IMR-90 (cell line): ENCODE results near the gene DNAJC3.

Experiments
- CEBPB ChIP-seq: IDR thresholded peaks from 2 replicates; pipeline ENCODE4 v1.6.1; 2012; ENCODE audit warnings: low read depth, low read length, improper control_type of control experiment
- ELK1 ChIP-seq: fragments of 150-350 bp; IDR thresholded peaks from 2 replicates; pipeline ENCODE4 v1.6.1; 2016; ENCODE audit warnings: low read depth, mild to moderate bottlenecking, low read length, moderate library complexity, borderline replicate concordance
- FOS ChIP-seq: fragments of 150-350 bp; IDR thresholded peaks from 2 replicates; pipeline ENCODE4 v1.6.1; 2016; ENCODE audit warnings: low read depth, low read length
- MAFK ChIP-seq: IDR thresholded peaks from 2 replicates; pipeline ENCODE4 v1.6.1; 2012; ENCODE audit warnings: low read depth, low read length, improper control_type of control experiment
- MAZ ChIP-seq: IDR thresholded peaks from 2 replicates; pipeline ENCODE4 v1.6.1; 2012; ENCODE audit warnings: low read depth, mild to moderate bottlenecking, low read length, improper control_type of control experiment, moderate library complexity, borderline replicate concordance
- NFE2L2 ChIP-seq: fragments of 150-350 bp; IDR thresholded peaks from 2 replicates; pipeline ENCODE4 v1.6.1; 2016; ENCODE audit warnings: low read depth, mild to moderate bottlenecking, low read length
- POLR2A ChIP-seq: IDR thresholded peaks from 2 replicates; pipeline ENCODE4 v1.6.1; 2012; ENCODE audit warnings: mild to moderate bottlenecking, low read depth, low read length
- RAD21 ChIP-seq: IDR thresholded peaks from 2 replicates; pipeline ENCODE4 v1.6.1; 2012; ENCODE audit warnings: low read length, improper control_type of control experiment
- RCOR1 ChIP-seq: IDR thresholded peaks from 2 replicates; pipeline ENCODE4 v1.6.1; 2012; ENCODE audit warnings: mild to moderate bottlenecking, low read length, improper control_type of control experiment; ENCODE audit not compliant: insufficient replicate concordance
- RFX5 ChIP-seq: IDR thresholded peaks from 2 replicates; pipeline ENCODE4 v1.8.0; 2012; ENCODE audit warnings: low read depth, mild to moderate bottlenecking, low read length, moderate library complexity
- SMC3 ChIP-seq: fragments of 150-350 bp; IDR thresholded peaks from 2 replicates; pipeline ENCODE4 v1.6.1; 2016; ENCODE audit warnings: low read depth, mild to moderate bottlenecking, antibody characterized with exemption, low read length, moderate library complexity
- USF2 ChIP-seq: fragments of 150-350 bp; IDR thresholded peaks from 2 replicates; pipeline ENCODE4 v1.6.1; 2017; ENCODE audit warnings: mild to moderate bottlenecking, antibody characterized with exemption, low read length, low read depth
- TF ChIP-seq, protein P1 (sequence below): conservative IDR thresholded peaks from 2 replicates; pipeline ENCODE4 v1.5.1; 2012; ENCODE audit warnings: mild to moderate bottlenecking, low read depth, low read length, improper control_type of control experiment

DNA sequence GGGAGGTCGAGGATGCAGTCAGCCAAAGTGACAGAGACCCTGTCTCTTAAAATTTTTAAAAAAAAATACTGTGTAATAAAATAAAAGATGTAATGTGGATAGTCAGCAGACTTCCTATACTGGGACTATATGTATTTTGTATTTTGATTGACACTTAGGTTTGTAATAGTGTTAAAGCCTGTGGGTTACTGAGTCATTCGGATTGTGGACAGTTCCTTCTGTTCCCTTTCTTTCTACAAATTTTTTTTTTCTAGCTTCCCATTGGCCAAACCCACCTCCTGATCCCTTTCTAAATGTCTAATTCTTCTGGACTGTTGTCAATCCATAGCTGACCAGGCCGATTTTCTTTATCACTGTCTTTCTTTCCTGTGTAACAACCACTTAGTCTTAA lies 108.0 kb downstream of the DNAJC3 start:
- TF ChIP-seq, protein P1, sequence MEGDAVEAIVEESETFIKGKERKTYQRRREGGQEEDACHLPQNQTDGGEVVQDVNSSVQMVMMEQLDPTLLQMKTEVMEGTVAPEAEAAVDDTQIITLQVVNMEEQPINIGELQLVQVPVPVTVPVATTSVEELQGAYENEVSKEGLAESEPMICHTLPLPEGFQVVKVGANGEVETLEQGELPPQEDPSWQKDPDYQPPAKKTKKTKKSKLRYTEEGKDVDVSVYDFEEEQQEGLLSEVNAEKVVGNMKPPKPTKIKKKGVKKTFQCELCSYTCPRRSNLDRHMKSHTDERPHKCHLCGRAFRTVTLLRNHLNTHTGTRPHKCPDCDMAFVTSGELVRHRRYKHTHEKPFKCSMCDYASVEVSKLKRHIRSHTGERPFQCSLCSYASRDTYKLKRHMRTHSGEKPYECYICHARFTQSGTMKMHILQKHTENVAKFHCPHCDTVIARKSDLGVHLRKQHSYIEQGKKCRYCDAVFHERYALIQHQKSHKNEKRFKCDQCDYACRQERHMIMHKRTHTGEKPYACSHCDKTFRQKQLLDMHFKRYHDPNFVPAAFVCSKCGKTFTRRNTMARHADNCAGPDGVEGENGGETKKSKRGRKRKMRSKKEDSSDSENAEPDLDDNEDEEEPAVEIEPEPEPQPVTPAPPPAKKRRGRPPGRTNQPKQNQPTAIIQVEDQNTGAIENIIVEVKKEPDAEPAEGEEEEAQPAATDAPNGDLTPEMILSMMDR: no peak
- no peak for TF ChIP-seq SMC3
- no peak for TF ChIP-seq CEBPB
- no peak for TF ChIP-seq RFX5
- TF ChIP-seq ELK1: no peak
- TF ChIP-seq USF2: no peak
- no peak for TF ChIP-seq RCOR1
- TF ChIP-seq POLR2A: no peak
- TF ChIP-seq NFE2L2: no peak
- no peak for TF ChIP-seq RAD21
- TF ChIP-seq MAFK: no peak
- no peak for TF ChIP-seq MAZ
- no peak for TF ChIP-seq FOS
